ENCODE data around the gene CHD5.

The CHD5 gene

DNA sequence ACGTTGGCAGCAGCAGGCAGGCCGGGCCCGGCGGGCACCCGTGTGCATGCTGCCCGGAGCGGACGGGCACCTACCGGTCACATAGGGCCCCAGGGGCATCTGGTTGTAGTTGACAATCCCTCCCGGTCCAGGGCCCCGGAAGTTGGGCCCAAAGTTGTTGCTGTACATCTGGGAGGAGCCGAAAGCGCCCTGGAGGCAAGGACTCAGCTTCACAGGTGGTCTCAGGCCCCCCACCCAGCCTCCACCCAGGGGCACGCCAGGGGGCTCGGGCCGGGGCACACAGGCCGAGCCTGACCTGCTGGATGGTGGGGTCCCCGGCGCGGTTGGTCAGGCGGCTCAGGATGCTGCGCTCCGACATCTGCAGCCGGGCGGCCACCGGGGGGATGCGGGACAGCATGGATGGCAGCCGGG lies 73.8 kb downstream of the CHD5 start:
- no peak for DNase-seq (ENCODE audit: extremely low read depth, low read depth)
- H3K4me3 ChIP-seq (replicated peaks; ENCODE audit: low read depth, low read length): no peak overlapping the region
- no peak for TF ChIP-seq CTCF (IDR thresholded peaks at IDR 0.05; ENCODE audit: low read depth, low read length, missing control alignments)

DNA sequence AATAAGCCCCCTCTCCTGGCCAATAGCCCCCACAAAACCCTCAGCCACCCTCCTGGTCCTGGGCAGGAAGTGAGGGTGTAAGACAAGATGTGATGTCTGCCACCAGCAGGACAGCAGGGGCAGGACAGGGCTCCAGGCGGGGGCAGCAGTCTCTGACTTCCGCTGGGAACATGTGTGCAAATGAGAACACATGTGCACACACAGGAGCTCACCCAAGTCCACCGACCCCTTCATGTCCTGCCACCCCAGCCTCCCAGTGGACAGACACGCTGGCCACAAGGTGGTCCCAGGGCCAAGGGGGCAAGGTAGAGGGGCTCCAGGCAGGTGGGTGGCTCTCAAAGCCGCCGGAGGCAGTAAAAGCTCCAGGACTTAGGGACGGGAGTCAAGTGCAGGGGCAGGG lies 74.4 kb downstream of the CHD5 start:
- no peak overlapping the region for H3K4me3 ChIP-seq (replicated peaks; ENCODE audit: low read depth, low read length)
- no peak for TF ChIP-seq CTCF (IDR thresholded peaks at IDR 0.05; ENCODE audit: low read depth, low read length, missing control alignments)

GRCh38 chr1:6105218-6105679 lies 74.9 kb downstream of the CHD5 start:
- DNase-seq (ENCODE audit: extremely low read depth, low read depth): no peak
- TF ChIP-seq CTCF (IDR thresholded peaks at IDR 0.05; ENCODE audit: low read depth, low read length, missing control alignments): no peak
- H3K4me3 ChIP-seq (replicated peaks; ENCODE audit: low read depth, low read length): no peak overlapping the region

More for the DNA sequence above, 74.4 kb downstream of the CHD5 start:
- no peak for DNase-seq (ENCODE audit: extremely low read depth, low read depth)

DNA sequence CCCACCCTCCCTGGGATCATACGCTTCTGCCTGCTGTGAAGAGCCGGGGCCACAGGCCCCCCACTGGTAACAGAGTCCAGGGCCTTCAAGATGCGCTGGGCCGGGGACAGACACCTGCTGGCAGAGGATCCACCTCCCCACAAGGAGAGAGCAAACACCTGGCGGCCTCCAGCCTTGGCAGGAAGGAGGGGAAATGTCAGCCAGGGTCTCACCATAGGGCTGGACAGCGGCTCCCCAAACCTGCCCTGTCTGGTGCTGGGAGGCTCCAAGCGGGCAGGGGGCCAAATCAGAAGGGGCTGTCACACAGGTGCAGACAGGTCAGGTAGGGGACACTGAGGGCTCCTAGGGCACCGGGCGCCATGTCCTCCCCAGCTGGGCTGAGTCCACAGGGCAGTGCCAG lies 75.5 kb downstream of the CHD5 start:
- TF ChIP-seq CTCF (IDR thresholded peaks at IDR 0.05; ENCODE audit: low read depth, low read length, missing control alignments): no peak
- DNase-seq (ENCODE audit: extremely low read depth, low read depth): no peak
- no peak overlapping the region for H3K4me3 ChIP-seq (replicated peaks; ENCODE audit: low read depth, low read length)

- H3K4me3 ChIP-seq (replicated peaks; ENCODE audit: low read depth, low read length): no peak overlapping the region
- TF ChIP-seq CTCF (IDR thresholded peaks at IDR 0.05; ENCODE audit: low read depth, low read length, missing control alignments): no peak
- no peak for DNase-seq (ENCODE audit: extremely low read depth, low read depth)
These were observed 76.1 kb downstream of the CHD5 start for GRCh38 chr1:6103854-6104530.

- no peak for DNase-seq (ENCODE audit: extremely low read depth, low read depth)
- TF ChIP-seq CTCF (IDR thresholded peaks at IDR 0.05; ENCODE audit: low read depth, low read length, missing control alignments): no peak
- no peak overlapping the region for H3K4me3 ChIP-seq (replicated peaks; ENCODE audit: low read depth, low read length)
These were observed 76.8 kb downstream of the CHD5 start for GRCh38 chr1:6103111-6103853.
